Neural progenitor cell (in vitro differentiated cells): Measurements from ENCODE around the gene USP6.

ENCODE experiments used
- EZH2 ChIP-seq: fragments of 200-600 bp; sonication (generic); IDR thresholded peaks from 2 replicates; pipeline ENCODE4 v1.6.1; 2017; ENCODE audit warnings: antibody characterized with exemption, mild to moderate bottlenecking, moderate library complexity
- EZH2phosphoT487 ChIP-seq: fragments of 200-600 bp; sonication (generic); IDR thresholded peaks from 2 replicates; pipeline ENCODE4 v1.6.1; 2017; ENCODE audit warnings: antibody characterized with exemption
- TF ChIP-seq, protein P1 (sequence below): fragments of 200-600 bp; sonication (generic); IDR thresholded peaks from 2 replicates; pipeline ENCODE4 v1.5.1; 2017; ENCODE audit warnings: antibody characterized with exemption, mild to moderate bottlenecking

DNA sequence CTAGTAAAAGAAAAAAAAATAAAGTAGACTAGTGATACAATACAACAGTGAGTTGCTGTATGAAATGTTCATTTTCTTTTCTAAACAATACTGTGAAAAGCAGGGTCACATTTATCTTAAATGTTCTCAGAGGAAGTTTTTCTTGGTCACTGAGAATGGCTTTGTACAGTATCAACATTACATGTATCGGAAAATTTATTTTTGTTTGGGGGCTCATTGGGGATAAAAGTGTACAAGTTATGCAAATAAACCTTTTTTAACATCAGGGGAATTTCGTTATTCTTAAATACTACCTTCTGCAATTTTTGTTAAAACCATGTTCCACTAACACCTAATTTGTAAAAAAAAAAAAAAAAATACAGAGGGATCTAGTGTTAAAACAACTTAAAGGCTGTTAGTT, 84.5 kb downstream of the USP6 start:
- TF ChIP-seq EZH2: no peak
- TF ChIP-seq, protein P1, sequence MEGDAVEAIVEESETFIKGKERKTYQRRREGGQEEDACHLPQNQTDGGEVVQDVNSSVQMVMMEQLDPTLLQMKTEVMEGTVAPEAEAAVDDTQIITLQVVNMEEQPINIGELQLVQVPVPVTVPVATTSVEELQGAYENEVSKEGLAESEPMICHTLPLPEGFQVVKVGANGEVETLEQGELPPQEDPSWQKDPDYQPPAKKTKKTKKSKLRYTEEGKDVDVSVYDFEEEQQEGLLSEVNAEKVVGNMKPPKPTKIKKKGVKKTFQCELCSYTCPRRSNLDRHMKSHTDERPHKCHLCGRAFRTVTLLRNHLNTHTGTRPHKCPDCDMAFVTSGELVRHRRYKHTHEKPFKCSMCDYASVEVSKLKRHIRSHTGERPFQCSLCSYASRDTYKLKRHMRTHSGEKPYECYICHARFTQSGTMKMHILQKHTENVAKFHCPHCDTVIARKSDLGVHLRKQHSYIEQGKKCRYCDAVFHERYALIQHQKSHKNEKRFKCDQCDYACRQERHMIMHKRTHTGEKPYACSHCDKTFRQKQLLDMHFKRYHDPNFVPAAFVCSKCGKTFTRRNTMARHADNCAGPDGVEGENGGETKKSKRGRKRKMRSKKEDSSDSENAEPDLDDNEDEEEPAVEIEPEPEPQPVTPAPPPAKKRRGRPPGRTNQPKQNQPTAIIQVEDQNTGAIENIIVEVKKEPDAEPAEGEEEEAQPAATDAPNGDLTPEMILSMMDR: no peak
- no peak for TF ChIP-seq EZH2phosphoT487
